Endothelial cell of umbilical vein (primary cell): Measurements from ENCODE around the gene CMSS1. TPM values are rescaled to one million over a fixed set of nuclear protein-coding genes. Genes with fewer than 3 reads are reported as not detected.

Source experiments
- BruUV-seq: library from RNA; stranded (reverse); fragments of 400-500 nt; replicated peaks from 2 replicates; lab custom pipeline; 2021; lab: Mats Ljungman, UMichigan
- CTCF ChIA-PET: fragments of 300-600, 350-600 bp; sonication (Branson Sonifier 250); formaldehyde crosslinking; loops from one replicate; lab custom pipeline; 2021; ENCODE audit warnings: antibody characterized with exemption, inconsistent platforms; lab: Charles Lee
- POLR2A ChIA-PET: fragments of 300-600, 350-600 bp; sonication (Branson Sonifier 250); formaldehyde crosslinking; loops from one replicate; lab custom pipeline; 2021; ENCODE audit warnings: antibody characterized with exemption, inconsistent platforms; lab: Charles Lee
- DNase-seq: peaks from one replicate; pipeline ENCODE4 v3.0.0-alpha.2; 2011; ENCODE audit warnings: low read depth, low spot score
- FAIRE-seq: peaks from 2 replicates; lab custom pipeline; 2011; peaks lifted over from hg19 to GRCh38; lab: Jason Lieb, UNC
- H2AFZ ChIP-seq: 2 replicates; pipeline ENCODE4 v1.6.0; 2012; ENCODE audit warnings: low read depth, low read length, control low read depth, inconsistent platforms
- H3K27ac ChIP-seq: 2 replicates; pipeline ENCODE4 v1.5.1; 2011; ENCODE audit warnings: low read depth, mild to moderate bottlenecking, control low read depth, low read length, moderate library complexity; ENCODE audit not compliant: insufficient read depth
- H3K27me3 ChIP-seq, 2 experiments: 2 replicates each; pipeline versions ENCODE4 v1.6.0 to v1.6.1; 2011; ENCODE audit warnings: low read length in 2 of 2, mixed read lengths in 1 of 2; ENCODE audit not compliant: control insufficient read depth in 2 of 2, insufficient read depth in 2 of 2
- H3K36me3 ChIP-seq, 2 experiments: 2 replicates in 1 of 2; 3 replicates in 1 of 2; pipeline ENCODE4 v1.5.1; 2011; ENCODE audit warnings: low read length in 2 of 2, mild to moderate bottlenecking in 1 of 2, moderate library complexity in 1 of 2; ENCODE audit not compliant: control insufficient read depth in 2 of 2, insufficient read depth in 2 of 2; ENCODE audit errors: extremely low read depth in 1 of 2
- H3K4me1 ChIP-seq: 3 replicates; pipeline ENCODE4 v1.5.1; 2011; ENCODE audit warnings: mild to moderate bottlenecking, low read length; ENCODE audit not compliant: control insufficient read depth, insufficient read depth; ENCODE audit errors: extremely low read depth
- H3K4me2 ChIP-seq: 2 replicates; pipeline ENCODE4 v1.6.1; 2011; ENCODE audit warnings: low read length, control low read depth, mixed read lengths; ENCODE audit not compliant: insufficient read depth
- H3K4me3 ChIP-seq, 3 experiments: fragments of 200-600 bp in 1 of 3; sonication (generic), shearing (Covaris generic) in 1 of 3; replicated peaks in 1 of 3; 2 replicates each; pipeline ENCODE4 v1.5.1; 2011 to 2016; ENCODE audit warnings: control low read depth in 3 of 3, low read length in 3 of 3, mild to moderate bottlenecking in 2 of 3, inconsistent platforms in 1 of 3, low read depth in 1 of 3, moderate library complexity in 1 of 3; ENCODE audit not compliant: insufficient read depth in 1 of 3
- H3K79me2 ChIP-seq: 2 replicates; pipeline ENCODE4 v1.6.0; 2012; ENCODE audit warnings: low read length, inconsistent platforms; ENCODE audit not compliant: control insufficient read depth, insufficient read depth
- H3K9ac ChIP-seq: replicated peaks from 2 replicates; pipeline ENCODE3; 2011; ENCODE audit warnings: low read length, control low read depth; ENCODE audit not compliant: insufficient read depth; ENCODE audit errors: extremely low read depth
- H3K9me1 ChIP-seq: replicated peaks from 3 replicates; pipeline ENCODE4 v1.6.0; 2011; ENCODE audit warnings: mild to moderate bottlenecking, low read length; ENCODE audit not compliant: control insufficient read depth, insufficient read depth; ENCODE audit errors: extremely low read depth
- H3K9me3 ChIP-seq: replicated peaks from 2 replicates; pipeline ENCODE4 v1.5.1; 2012; ENCODE audit warnings: low read length, inconsistent platforms; ENCODE audit not compliant: control insufficient read depth, insufficient read depth
- H4K20me1 ChIP-seq: replicated peaks from 2 replicates; pipeline ENCODE3; 2011; ENCODE audit warnings: mild to moderate bottlenecking, low read length; ENCODE audit not compliant: control insufficient read depth, insufficient read depth; ENCODE audit errors: extremely low read depth
- EZH2 ChIP-seq: IDR thresholded peaks from 2 replicates; pipeline ENCODE4 v1.6.1; 2012; ENCODE audit warnings: borderline replicate concordance, low read depth, mild to moderate bottlenecking, moderate library complexity, low read length, inconsistent platforms; ENCODE audit not compliant: severe bottlenecking
- FOS ChIP-seq: IDR thresholded peaks from 2 replicates; pipeline ENCODE4 v1.6.1; 2011; ENCODE audit warnings: mild to moderate bottlenecking, low read length, moderate library complexity, borderline replicate concordance; ENCODE audit not compliant: insufficient read depth
- GATA2 ChIP-seq: IDR thresholded peaks from 2 replicates; pipeline ENCODE4 v1.7.0; 2011; ENCODE audit warnings: low read depth, mild to moderate bottlenecking, moderate library complexity, mixed read lengths, low read length; ENCODE audit not compliant: insufficient read length, insufficient read depth
- JUN ChIP-seq: IDR thresholded peaks from 2 replicates; pipeline ENCODE4 v1.6.1; 2011; ENCODE audit warnings: borderline replicate concordance, low read depth; ENCODE audit not compliant: insufficient read length, insufficient read depth
- MYC ChIP-seq: IDR thresholded peaks from one replicate; pipeline ENCODE4 v1.6.1; 2011; ENCODE audit warnings: mild to moderate bottlenecking, low read depth, low read length
- POLR2A ChIP-seq: IDR thresholded peaks from 2 replicates; pipeline ENCODE4 v1.6.1; 2012; ENCODE audit warnings: low read depth, mild to moderate bottlenecking, control low read depth, low read length
- POLR2AphosphoS5 ChIP-seq: IDR thresholded peaks from 2 replicates; pipeline ENCODE4 v1.6.1; 2012; ENCODE audit warnings: low read depth, mild to moderate bottlenecking, control low read depth, low read length, moderate library complexity; ENCODE audit not compliant: insufficient read depth
- dilution Hi-C: fragments of 300-500 bp; cut with MboI; formaldehyde crosslinking; loops from one replicate; pipeline ENCODE4 v1.15.0; 2019; ENCODE audit warnings: low sequenced_read_pairs; ENCODE audit not compliant: extremely low pct_ligation_motif_present
- intact Hi-C: fragments of 100-400 bp; cut with micrococcal nuclease; formaldehyde crosslinking; loops from one replicate; pipeline ENCODE4 v1.10.0; 2022
- polyA plus RNA-seq, 4 experiments: library from polyadenylated mRNA; depleted of rRNA in 3 of 4; stranded (reverse) in 3 of 4; unstranded in 1 of 4; fragments of >200 nt; gene quantifications; 2 replicates each; pipeline versions ENCODE4 v1.2.1 to v1.2.3, GENCODE V29; 2011 to 2012; ENCODE audit warnings: missing spikeins in 1 of 4
- total RNA-seq: library from RNA; stranded (reverse); gene quantifications from 2 replicates; pipeline ENCODE4 v1.2.3, GENCODE V29; 2021
- TF ChIP-seq, protein P1 (sequence below): IDR thresholded peaks from 2 replicates; pipeline ENCODE4 v1.6.1; 2011; ENCODE audit not compliant: insufficient read depth, insufficient read length
- TF ChIP-seq, protein P2 (sequence below), 2 donors: IDR thresholded peaks; 1 replicate in 1 of 2; 2 replicates in 1 of 2; pipeline ENCODE4 v1.5.1; 2011; ENCODE audit warnings: low read length in 2 of 2, mild to moderate bottlenecking in 2 of 2, moderate library complexity in 2 of 2, control low read depth in 1 of 2, inconsistent platforms in 1 of 2, low read depth in 1 of 2; ENCODE audit not compliant: insufficient read depth in 1 of 2; ENCODE audit errors: extremely low read depth in 1 of 2

Gene CMSS1
- total and polyA plus RNA-seq, 2 donors (not counting 3 experiments of a cell fraction or from before 2014, with no cell fraction given): 9.7 to 60.6 TPM

DNA sequence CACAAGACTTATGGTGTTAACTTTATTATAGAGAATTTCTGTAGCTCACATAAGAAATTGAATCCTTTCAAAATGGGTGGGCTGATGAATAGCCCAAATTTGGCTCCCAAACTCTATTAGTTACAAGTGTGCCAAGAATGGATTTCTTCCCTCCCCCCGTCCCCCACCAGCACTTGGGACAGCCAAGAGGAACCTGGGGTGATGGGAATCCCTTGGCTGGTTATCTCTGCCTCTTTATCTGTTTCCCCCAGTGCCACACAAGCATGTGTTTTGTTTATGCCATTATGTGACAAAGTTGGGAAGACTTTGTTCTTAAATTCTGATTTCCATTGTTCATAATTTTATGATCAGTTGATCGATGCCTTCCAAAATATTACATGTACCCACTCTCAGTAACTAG lies 28.3 kb downstream of the CMSS1 start:
- Histone ChIP-seq H4K20me1 (peaks cover 2% of the 10 kb centered on the region), H3K27me3 (no peaks in the 10 kb centered on the region), H3K4me3 (no peak overlapping the region), H3K27ac (no peak overlapping the region), H3K9me1 (no peaks in the 10 kb centered on the region), H2AFZ (no peak overlapping the region), H3K9me3 (no peaks in the 10 kb centered on the region), H3K4me2 (no peak overlapping the region), H3K79me2 (peaks cover 28% of the 10 kb centered on the region), H3K4me1 (peaks cover 14% of the 10 kb centered on the region), H3K36me3 (peaks cover 0 to 5% of the 10 kb centered on the region in 2 experiments), H3K9ac (no peak overlapping the region)
- intact Hi-C loops (no loop called here), dilution Hi-C loops (no loop called here)
- no TSS peak for BruUV-seq
- ChIA-PET POLR2A (no interaction called here), CTCF (interaction anchor here (0.7 to 2.2 kb wide), 10 partner anchors 9 to 744 kb away, joined by 3 to 21 read pairs (median 4); partner anchors contain the start of gene TBC1D23)
- no peak for DNase-seq
- TF ChIP-seq FOS (no peak), MYC (no peak), POLR2A (no peak), GATA2 (no peak), JUN (no peak), EZH2 (no peak), POLR2AphosphoS5 (no peak)
- TF ChIP-seq, protein P1, sequence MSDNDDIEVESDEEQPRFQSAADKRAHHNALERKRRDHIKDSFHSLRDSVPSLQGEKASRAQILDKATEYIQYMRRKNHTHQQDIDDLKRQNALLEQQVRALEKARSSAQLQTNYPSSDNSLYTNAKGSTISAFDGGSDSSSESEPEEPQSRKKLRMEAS: no peak
- TF ChIP-seq, protein P2, sequence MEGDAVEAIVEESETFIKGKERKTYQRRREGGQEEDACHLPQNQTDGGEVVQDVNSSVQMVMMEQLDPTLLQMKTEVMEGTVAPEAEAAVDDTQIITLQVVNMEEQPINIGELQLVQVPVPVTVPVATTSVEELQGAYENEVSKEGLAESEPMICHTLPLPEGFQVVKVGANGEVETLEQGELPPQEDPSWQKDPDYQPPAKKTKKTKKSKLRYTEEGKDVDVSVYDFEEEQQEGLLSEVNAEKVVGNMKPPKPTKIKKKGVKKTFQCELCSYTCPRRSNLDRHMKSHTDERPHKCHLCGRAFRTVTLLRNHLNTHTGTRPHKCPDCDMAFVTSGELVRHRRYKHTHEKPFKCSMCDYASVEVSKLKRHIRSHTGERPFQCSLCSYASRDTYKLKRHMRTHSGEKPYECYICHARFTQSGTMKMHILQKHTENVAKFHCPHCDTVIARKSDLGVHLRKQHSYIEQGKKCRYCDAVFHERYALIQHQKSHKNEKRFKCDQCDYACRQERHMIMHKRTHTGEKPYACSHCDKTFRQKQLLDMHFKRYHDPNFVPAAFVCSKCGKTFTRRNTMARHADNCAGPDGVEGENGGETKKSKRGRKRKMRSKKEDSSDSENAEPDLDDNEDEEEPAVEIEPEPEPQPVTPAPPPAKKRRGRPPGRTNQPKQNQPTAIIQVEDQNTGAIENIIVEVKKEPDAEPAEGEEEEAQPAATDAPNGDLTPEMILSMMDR (IDR thresholded peaks at IDR 0.05; ENCODE audit: extremely low read depth in 1 of 2, insufficient read depth in 1 of 2, low read depth in 1 of 2, low read length in 2 of 2): no peak
- no peak for FAIRE-seq
